Suprapubic skin (tissue), 4 donors: Measurements from ENCODE around the gene SMCO4. TPM values are rescaled to one million over a fixed set of nuclear protein-coding genes. Genes with fewer than 3 reads are reported as not detected.

ENCODE experiments used
- DNase-seq, 2 donors: peaks; one replicate each; pipeline ENCODE4 v3.0.0-alpha.2; 2019; ENCODE audit warnings: low spot score in 2 of 2
- H3K27ac ChIP-seq: fragments of 200-600 bp; sonication (generic); one replicate; pipeline ENCODE4 v1.5.1; 2019
- H3K27me3 ChIP-seq: fragments of 200-600 bp; sonication (generic); one replicate; pipeline ENCODE4 v1.5.1; 2019
- H3K36me3 ChIP-seq: fragments of 200-600 bp; sonication (generic); one replicate; pipeline ENCODE4 v1.5.1; 2019
- H3K4me1 ChIP-seq: fragments of 200-600 bp; sonication (generic); one replicate; pipeline ENCODE4 v1.5.1; 2019
- H3K4me3 ChIP-seq: fragments of 200-600 bp; sonication (generic); one replicate; pipeline ENCODE4 v1.5.1; 2019; ENCODE audit warnings: mild to moderate bottlenecking
- H3K9me3 ChIP-seq: fragments of 200-600 bp; sonication (generic); one replicate; pipeline ENCODE4 v1.5.1; 2019
- EP300 ChIP-seq: sonication (generic); formaldehyde crosslinking; IDR thresholded peaks from one replicate; pipeline ENCODE4 v1.6.1; 2017; ENCODE audit warnings: antibody characterized with exemption
- POLR2A ChIP-seq, 2 donors: fragments of 450-650 bp; IDR thresholded peaks; one replicate each; pipeline ENCODE4 v1.6.1; 2017; ENCODE audit warnings: antibody characterized with exemption in 2 of 2, mild to moderate bottlenecking in 2 of 2, moderate library complexity in 2 of 2
- POLR2AphosphoS5 ChIP-seq, 3 donors: sonication (generic); formaldehyde crosslinking; IDR thresholded peaks; one replicate each; pipeline ENCODE4 v1.6.1; 2017; ENCODE audit warnings: antibody characterized with exemption in 3 of 3
- WGBS: methylation state at CpG from one replicate; pipeline ENCODE4 v1.1.5; 2018; 5-methylcytosine and 5-hydroxymethylcytosine counted together
- total RNA-seq, 4 donors: library from RNA; depleted of rRNA; stranded (reverse); fragments of >200 nt; gene quantifications; one replicate each; pipeline ENCODE4 v1.1.0, GENCODE V29; 2016
- TF ChIP-seq, protein P1 (sequence below), 2 donors: fragments of 200-600 bp in 1 of 2; fragments of 450-650 bp in 1 of 2; sonication (generic) in 1 of 2; IDR thresholded peaks; one replicate each; pipeline ENCODE4 v1.5.1; 2016 to 2019; ENCODE audit warnings: antibody characterized with exemption in 2 of 2, mild to moderate bottlenecking in 1 of 2, moderate library complexity in 1 of 2

SMCO4 gene
- total RNA-seq, 4 donors from 2014 or later, result 12.1 to 53.1 (median 26.9) TPM

DNA sequence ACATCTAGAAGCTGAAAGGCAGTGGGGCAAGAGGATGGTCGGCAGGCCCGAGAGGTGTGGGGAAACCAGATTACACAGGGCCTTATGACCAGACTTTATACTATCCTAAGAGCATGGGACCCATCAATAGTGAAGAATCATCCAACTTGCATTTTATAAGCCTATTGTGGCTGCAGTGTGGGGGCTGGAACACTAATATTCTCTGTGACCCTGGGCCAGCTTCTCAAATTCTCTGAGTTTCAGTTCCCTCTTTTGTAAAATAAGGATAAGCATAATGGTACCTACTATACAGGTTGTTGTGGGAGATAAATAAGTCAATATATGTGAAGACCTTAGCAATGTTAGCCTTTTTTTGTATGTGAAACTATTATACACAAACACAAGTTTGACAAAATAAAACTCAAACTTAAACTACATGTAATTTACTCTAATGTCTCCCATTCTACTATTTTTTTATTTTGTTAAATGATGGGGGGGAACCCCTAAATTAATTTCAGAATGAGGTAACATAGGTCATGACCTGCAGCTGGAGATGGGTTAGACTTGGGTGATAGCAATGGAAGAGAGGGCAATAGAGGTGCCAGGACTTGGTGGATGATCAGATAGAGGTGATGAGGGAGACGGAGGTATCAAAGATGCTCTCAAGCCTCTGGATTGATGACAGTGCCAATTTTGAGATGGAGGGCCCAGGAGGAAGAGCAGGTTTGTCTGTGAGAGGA is 30.1 kb downstream of the SMCO4 start:
- peaks cover 14% of the 10 kb centered on the region for H3K4me1 ChIP-seq
- no peak for DNase-seq
- no peak overlapping the region for H3K4me3 ChIP-seq
- H3K36me3 ChIP-seq, result no peaks in the 10 kb centered on the region
- H3K9me3 ChIP-seq, result no peaks in the 10 kb centered on the region
- TF ChIP-seq POLR2AphosphoS5 (IDR thresholded peaks at IDR 0.05), result no peak
- TF ChIP-seq, protein P1, sequence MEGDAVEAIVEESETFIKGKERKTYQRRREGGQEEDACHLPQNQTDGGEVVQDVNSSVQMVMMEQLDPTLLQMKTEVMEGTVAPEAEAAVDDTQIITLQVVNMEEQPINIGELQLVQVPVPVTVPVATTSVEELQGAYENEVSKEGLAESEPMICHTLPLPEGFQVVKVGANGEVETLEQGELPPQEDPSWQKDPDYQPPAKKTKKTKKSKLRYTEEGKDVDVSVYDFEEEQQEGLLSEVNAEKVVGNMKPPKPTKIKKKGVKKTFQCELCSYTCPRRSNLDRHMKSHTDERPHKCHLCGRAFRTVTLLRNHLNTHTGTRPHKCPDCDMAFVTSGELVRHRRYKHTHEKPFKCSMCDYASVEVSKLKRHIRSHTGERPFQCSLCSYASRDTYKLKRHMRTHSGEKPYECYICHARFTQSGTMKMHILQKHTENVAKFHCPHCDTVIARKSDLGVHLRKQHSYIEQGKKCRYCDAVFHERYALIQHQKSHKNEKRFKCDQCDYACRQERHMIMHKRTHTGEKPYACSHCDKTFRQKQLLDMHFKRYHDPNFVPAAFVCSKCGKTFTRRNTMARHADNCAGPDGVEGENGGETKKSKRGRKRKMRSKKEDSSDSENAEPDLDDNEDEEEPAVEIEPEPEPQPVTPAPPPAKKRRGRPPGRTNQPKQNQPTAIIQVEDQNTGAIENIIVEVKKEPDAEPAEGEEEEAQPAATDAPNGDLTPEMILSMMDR (IDR thresholded peaks at IDR 0.05), result no peak
- no peak for TF ChIP-seq EP300
- TF ChIP-seq POLR2A (IDR thresholded peaks at IDR 0.05), result no peak
- WGBS, result 99% methylated on average over 3 of the region's 3 CpGs
- H3K27me3 ChIP-seq, result no peaks in the 10 kb centered on the region
- no peak overlapping the region for H3K27ac ChIP-seq

DNA sequence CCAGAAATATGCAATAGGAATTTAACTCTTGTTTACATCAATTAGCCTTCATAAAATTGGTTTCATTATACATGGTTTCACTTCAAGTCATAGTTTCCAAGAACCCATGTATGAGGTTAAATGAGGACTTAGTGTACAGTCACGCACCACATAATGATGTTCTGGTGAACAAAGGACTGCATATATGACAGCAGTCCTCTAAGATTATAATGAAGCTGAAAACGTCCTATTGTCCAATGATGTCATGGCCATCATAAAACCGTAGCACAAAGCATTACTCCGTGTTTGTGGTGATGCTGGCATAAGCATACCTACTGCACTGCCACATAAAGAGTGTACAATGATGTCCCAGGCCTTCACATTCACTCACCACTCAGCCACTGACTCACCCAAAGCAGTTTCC is 31.1 kb downstream of the SMCO4 start:
- H3K36me3 ChIP-seq, result no peaks in the 10 kb centered on the region

DNA sequence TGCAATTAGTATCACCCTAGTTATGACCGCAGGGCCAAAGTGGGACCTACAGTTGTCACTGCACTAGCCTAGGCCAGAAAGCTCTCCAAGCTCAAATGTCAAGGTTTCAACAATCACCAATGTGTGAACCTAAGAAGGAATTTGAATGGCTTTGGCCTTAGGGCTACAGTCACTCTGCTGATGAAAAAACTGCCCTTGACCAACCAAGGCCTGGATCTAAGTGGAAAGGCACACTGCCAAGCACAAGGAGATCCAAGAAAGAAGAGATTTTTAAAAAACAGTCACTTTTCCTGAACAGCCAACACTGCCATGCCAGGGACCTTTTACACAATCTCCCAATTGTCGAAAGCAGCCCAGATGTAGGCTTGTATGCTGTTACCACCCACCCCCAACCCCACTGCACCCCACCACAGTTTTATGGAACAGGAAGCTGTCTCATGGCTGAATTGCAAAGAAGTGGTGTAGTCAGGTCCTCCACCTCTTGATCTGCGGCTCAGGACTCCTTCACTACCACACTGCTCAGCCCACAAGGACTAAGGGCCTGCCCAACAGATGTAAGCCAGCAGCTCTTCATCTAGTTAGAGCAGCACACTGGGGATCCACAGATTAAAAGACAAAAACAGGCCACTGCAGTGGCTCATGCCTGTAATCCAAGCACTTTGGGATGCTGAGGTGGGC is 32.9 kb downstream of the SMCO4 start:
- Histone ChIP-seq H3K4me3 (no peak overlapping the region), H3K4me1 (peaks cover 2% of the 10 kb centered on the region), H3K27me3 (no peaks in the 10 kb centered on the region), H3K9me3 (no peaks in the 10 kb centered on the region), H3K36me3 (no peaks in the 10 kb centered on the region), H3K27ac (no peak overlapping the region)
- no peak for TF ChIP-seq POLR2AphosphoS5 (IDR thresholded peaks at IDR 0.05)
- TF ChIP-seq POLR2A (IDR thresholded peaks at IDR 0.05), result no peak
- 98% methylated on average over 3 of the region's 3 CpGs for WGBS
- no peak for DNase-seq

More for the DNA sequence above, 31.1 kb downstream of the SMCO4 start:
- 79% methylated on average over 4 of the region's 4 CpGs for WGBS
- no peak overlapping the region for H3K4me3 ChIP-seq
- H3K27me3 ChIP-seq, result no peaks in the 10 kb centered on the region
- TF ChIP-seq POLR2A (IDR thresholded peaks at IDR 0.05), result no peak
- H3K4me1 ChIP-seq, result peaks cover 9% of the 10 kb centered on the region
- no peaks in the 10 kb centered on the region for H3K9me3 ChIP-seq
- H3K27ac ChIP-seq, result no peak overlapping the region
- no peak for DNase-seq

DNA sequence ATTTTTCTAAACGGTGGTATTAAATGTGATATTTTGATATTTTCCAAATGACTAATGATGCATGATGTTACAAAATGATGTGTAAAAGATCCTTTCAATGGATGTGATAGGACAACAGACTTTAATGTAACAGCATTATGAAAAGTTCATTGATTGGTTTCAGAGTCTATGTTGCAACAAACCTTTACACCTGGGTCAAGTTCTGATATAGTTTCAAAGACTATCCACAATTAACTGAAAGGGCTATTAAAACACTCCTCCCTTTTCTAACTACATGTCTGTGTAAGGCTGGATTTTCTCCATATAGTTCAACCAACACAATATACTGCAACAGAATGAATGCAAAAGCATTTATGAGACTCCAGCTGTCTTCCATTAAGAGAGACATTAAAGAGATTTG is 35.7 kb downstream of the SMCO4 start:
- no peak overlapping the region for H3K4me3 ChIP-seq
- H3K9me3 ChIP-seq, result no peaks in the 10 kb centered on the region
- no peak for DNase-seq
- no peaks in the 10 kb centered on the region for H3K36me3 ChIP-seq
- H3K4me1 ChIP-seq, result no peaks in the 10 kb centered on the region
- H3K27ac ChIP-seq, result no peak overlapping the region
- TF ChIP-seq POLR2AphosphoS5 (IDR thresholded peaks at IDR 0.05) (no peak), POLR2A (IDR thresholded peaks at IDR 0.05) (no peak), EP300 (no peak)
- TF ChIP-seq, protein P1 (IDR thresholded peaks at IDR 0.05), result no peak
- WGBS, result 89% methylated on average over 1 of the region's 1 CpG
- H3K27me3 ChIP-seq, result no peaks in the 10 kb centered on the region

DNA sequence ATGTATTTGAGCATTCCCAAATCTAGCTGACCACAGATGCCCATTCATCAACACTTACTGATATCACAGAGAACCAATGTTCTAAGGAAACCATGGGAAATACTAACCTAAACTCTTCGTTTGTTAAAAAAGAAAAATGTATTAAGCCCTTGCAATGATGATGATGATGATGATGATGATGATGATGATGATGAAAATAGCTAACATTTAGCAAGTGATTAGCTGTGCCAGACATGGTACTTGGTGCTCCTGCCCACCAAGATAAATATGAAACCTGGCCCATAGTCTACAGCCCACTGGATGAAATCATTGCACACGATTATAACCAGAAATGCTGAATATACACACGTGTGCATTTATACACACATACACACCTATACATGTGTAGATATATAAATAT is 37.5 kb downstream of the SMCO4 start:
- WGBS, result 73% methylated on average over 3 of the region's 3 CpGs
- DNase-seq, result no peak
- H3K27ac ChIP-seq, result no peak overlapping the region
- no peaks in the 10 kb centered on the region for H3K36me3 ChIP-seq
- H3K27me3 ChIP-seq, result no peaks in the 10 kb centered on the region
- H3K9me3 ChIP-seq, result no peaks in the 10 kb centered on the region
- no peak overlapping the region for H3K4me3 ChIP-seq
- no peak for TF ChIP-seq EP300
- TF ChIP-seq POLR2A (IDR thresholded peaks at IDR 0.05), result no peak
- TF ChIP-seq POLR2AphosphoS5 (IDR thresholded peaks at IDR 0.05), result no peak
- TF ChIP-seq, protein P1 (IDR thresholded peaks at IDR 0.05), result no peak
- no peaks in the 10 kb centered on the region for H3K4me1 ChIP-seq
